HEK293 (cell line): ENCODE results near the gene PTK7.

ENCODE experiments used
- PRDM1 ChIP-seq: fragments of 450-650 bp; formaldehyde crosslinking; IDR thresholded peaks from 2 replicates; pipeline ENCODE4; 2016; ENCODE audit warnings: missing biosample characterization, missing genetic modification characterization
- ZNF23 ChIP-seq: fragments of 450-650 bp; formaldehyde crosslinking; IDR thresholded peaks from 2 replicates; pipeline ENCODE4 v1.5.1; 2016; ENCODE audit warnings: missing biosample characterization, missing genetic modification characterization, borderline replicate concordance
- ZNF311 ChIP-seq: fragments of 450-650 bp; formaldehyde crosslinking; IDR thresholded peaks from 2 replicates; pipeline ENCODE4 v1.5.1; 2017; ENCODE audit warnings: missing biosample characterization, missing genetic modification characterization, borderline replicate concordance
- TF ChIP-seq, protein P1 (sequence below): fragments of 450-650 bp; formaldehyde crosslinking; IDR thresholded peaks from 2 replicates; pipeline ENCODE4 v1.5.1; 2016; ENCODE audit warnings: missing biosample characterization, missing genetic modification characterization
- TF ChIP-seq, protein P2 (sequence below): fragments of 450-650 bp; formaldehyde crosslinking; IDR thresholded peaks from 2 replicates; pipeline ENCODE4 v1.5.1; 2016; ENCODE audit warnings: missing biosample characterization, missing genetic modification characterization

DNA sequence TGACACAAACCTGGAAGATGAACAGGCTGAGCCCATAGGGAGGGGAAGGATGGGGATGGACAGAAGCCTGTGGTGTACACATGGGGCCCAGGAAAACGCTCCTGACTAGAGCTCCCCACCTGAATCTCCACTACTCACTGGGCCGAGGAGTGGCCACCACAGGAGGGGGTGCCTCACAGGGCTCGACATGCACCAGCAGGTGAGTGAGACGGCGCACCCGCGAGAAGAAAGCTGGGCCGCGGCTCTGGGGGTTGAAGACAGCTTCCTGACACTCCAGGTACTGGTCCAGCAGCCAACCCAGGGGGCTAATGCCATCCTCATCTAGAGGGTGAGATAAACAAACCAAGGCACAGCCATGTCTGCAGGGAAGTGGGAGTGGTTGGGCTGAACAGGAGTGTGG is 32.8 kb upstream of the PTK7 start:
- TF ChIP-seq, protein P1, sequence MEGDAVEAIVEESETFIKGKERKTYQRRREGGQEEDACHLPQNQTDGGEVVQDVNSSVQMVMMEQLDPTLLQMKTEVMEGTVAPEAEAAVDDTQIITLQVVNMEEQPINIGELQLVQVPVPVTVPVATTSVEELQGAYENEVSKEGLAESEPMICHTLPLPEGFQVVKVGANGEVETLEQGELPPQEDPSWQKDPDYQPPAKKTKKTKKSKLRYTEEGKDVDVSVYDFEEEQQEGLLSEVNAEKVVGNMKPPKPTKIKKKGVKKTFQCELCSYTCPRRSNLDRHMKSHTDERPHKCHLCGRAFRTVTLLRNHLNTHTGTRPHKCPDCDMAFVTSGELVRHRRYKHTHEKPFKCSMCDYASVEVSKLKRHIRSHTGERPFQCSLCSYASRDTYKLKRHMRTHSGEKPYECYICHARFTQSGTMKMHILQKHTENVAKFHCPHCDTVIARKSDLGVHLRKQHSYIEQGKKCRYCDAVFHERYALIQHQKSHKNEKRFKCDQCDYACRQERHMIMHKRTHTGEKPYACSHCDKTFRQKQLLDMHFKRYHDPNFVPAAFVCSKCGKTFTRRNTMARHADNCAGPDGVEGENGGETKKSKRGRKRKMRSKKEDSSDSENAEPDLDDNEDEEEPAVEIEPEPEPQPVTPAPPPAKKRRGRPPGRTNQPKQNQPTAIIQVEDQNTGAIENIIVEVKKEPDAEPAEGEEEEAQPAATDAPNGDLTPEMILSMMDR (tag by site-specific recombination): no peak
- no peak for TF ChIP-seq PRDM1 (tag by site-specific recombination)
- no peak for TF ChIP-seq ZNF23 (tag by site-specific recombination)
- TF ChIP-seq, protein P2, sequence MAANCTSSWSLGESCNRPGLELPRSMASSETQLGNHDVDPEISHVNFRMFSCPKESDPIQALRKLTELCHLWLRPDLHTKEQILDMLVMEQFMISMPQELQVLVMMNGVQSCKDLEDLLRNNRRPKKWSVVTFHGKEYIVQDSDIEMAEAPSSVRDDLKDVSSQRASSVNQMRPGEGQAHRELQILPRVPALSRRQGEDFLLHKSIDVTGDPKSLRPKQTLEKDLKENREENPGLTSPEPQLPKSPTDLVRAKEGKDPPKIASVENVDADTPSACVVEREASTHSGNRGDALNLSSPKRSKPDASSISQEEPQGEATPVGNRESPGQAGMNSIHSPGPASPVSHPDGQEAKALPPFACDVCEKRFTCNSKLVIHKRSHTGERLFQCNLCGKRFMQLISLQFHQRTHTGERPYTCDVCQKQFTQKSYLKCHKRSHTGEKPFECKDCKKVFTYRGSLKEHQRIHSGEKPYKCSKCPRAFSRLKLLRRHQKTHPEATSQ (tag by site-specific recombination): no peak
- TF ChIP-seq ZNF311 (tag by site-specific recombination): no peak
